GM23338 (cell line): ENCODE measurements around the gene MUL1. TPM values are rescaled to one million over a fixed set of nuclear protein-coding genes. Genes with fewer than 3 reads are reported as not detected.

Source experiments
- ATAC-seq: fragments of 200-7000 bp; cut with Tn5 transposase; 3 replicates; pipeline ENCODE4 v1.9.1; 2020
- DNase-seq: peaks from one replicate; pipeline ENCODE4 v3.0.0-alpha.2; 2015; ENCODE audit warnings: low spot score
- H2AFZ ChIP-seq: fragments of 200-600 bp; sonication (generic); 2 replicates; pipeline ENCODE4 v1.8.0; 2016; ENCODE audit warnings: antibody characterized with exemption, mild to moderate bottlenecking, moderate library complexity
- H3F3A ChIP-seq: fragments of 200-600 bp; sonication (generic); replicated peaks from 2 replicates; pipeline ENCODE4 v1.8.0; 2017; ENCODE audit warnings: antibody characterized with exemption, mixed run types, low read depth
- H3K27ac ChIP-seq: fragments of 200-600 bp; sonication (generic); 2 replicates; pipeline ENCODE4 v1.6.1; 2016; ENCODE audit warnings: low read depth
- H3K27me3 ChIP-seq: fragments of 200-600 bp; sonication (generic); 2 replicates; pipeline ENCODE4 v1.8.0; 2016; ENCODE audit warnings: mild to moderate bottlenecking, mixed run types, moderate library complexity; ENCODE audit not compliant: insufficient read depth
- H3K36me3 ChIP-seq: fragments of 200-600 bp; sonication (generic); 2 replicates; pipeline ENCODE4 v1.8.0; 2016; ENCODE audit warnings: mild to moderate bottlenecking; ENCODE audit not compliant: insufficient read depth
- H3K4me1 ChIP-seq: fragments of 200-600 bp; sonication (generic); 2 replicates; pipeline ENCODE4 v1.8.0; 2016; ENCODE audit warnings: mild to moderate bottlenecking, moderate library complexity; ENCODE audit not compliant: insufficient read depth
- H3K4me2 ChIP-seq: fragments of 200-600 bp; sonication (generic); 2 replicates; pipeline ENCODE4 v1.7.1; 2017; ENCODE audit warnings: mixed run types
- H3K4me3 ChIP-seq: fragments of 200-600 bp; sonication (generic); 2 replicates; pipeline ENCODE4 v1.6.1; 2016; ENCODE audit warnings: mixed run types
- H3K79me2 ChIP-seq: fragments of 200-600 bp; sonication (generic); replicated peaks from 2 replicates; pipeline ENCODE4 v1.8.0; 2017; ENCODE audit warnings: mild to moderate bottlenecking; ENCODE audit not compliant: insufficient read depth
- H3K9me2 ChIP-seq: fragments of 200-600 bp; sonication (generic); 2 replicates; pipeline ENCODE4 v1.8.0; 2017; ENCODE audit not compliant: insufficient read depth
- H4K20me1 ChIP-seq: fragments of 200-600 bp; sonication (generic); replicated peaks from 2 replicates; pipeline ENCODE4 v1.8.0; 2017; ENCODE audit warnings: mild to moderate bottlenecking; ENCODE audit not compliant: insufficient read depth
- H3K27ac Mint-ChIP-seq: 2 replicates; pipeline ENCODE4 v1.8.0; 2020; ENCODE audit warnings: inconsistent platforms, mild to moderate bottlenecking, moderate library complexity, mixed read lengths
- H3K27me3 Mint-ChIP-seq: 3 replicates; pipeline ENCODE4 v1.8.0; 2022; ENCODE audit warnings: low read depth, mild to moderate bottlenecking, moderate library complexity, mixed read lengths, inconsistent platforms; ENCODE audit not compliant: insufficient read depth, poor library complexity
- H3K36me3 Mint-ChIP-seq: 3 replicates; pipeline ENCODE4 v1.8.0; 2021; ENCODE audit warnings: low read depth, mild to moderate bottlenecking, inconsistent platforms, moderate library complexity, mixed read lengths
- H3K4me1 Mint-ChIP-seq: 3 replicates; pipeline ENCODE4 v1.8.0; 2020; ENCODE audit warnings: mild to moderate bottlenecking, inconsistent platforms, mixed read lengths
- H3K4me3 Mint-ChIP-seq: 3 replicates; pipeline ENCODE4 v1.8.0; 2021; ENCODE audit warnings: moderate library complexity, mild to moderate bottlenecking, inconsistent platforms, mixed read lengths
- H3K9me3 Mint-ChIP-seq: 3 replicates; pipeline ENCODE4 v1.8.0; 2020; ENCODE audit warnings: moderate library complexity, mild to moderate bottlenecking, inconsistent platforms, mixed read lengths
- NANOG ChIP-seq: IDR thresholded peaks from 2 replicates; pipeline ENCODE4 v1.6.1; 2016; ENCODE audit warnings: antibody characterized with exemption, borderline replicate concordance
- ZNF114 ChIP-seq: fragments of 250-450 bp; sonication (Bioruptor Pico); IDR thresholded peaks from 2 replicates; pipeline ENCODE4 v1.5.0; 2020; ENCODE audit warnings: mild to moderate bottlenecking, moderate library complexity
- polyA plus RNA-seq: library from polyadenylated mRNA; unstranded; fragments of >200 nt; fragmentation: Nextera tagmentation; extraction: Ambion mirVana; gene quantifications from 2 replicates; pipeline ENCODE4 v1.2.1, GENCODE V29; 2016
- total RNA-seq: library from RNA; depleted of rRNA; stranded (reverse); fragments of >200 nt; shearing (Covaris generic); gene quantifications from 2 replicates; pipeline ENCODE4 v1.2.3, GENCODE V29; 2014
- TF ChIP-seq, protein P1 (sequence below): fragments of 250-450 bp; sonication (Bioruptor Pico); IDR thresholded peaks from 2 replicates; pipeline ENCODE4 v1.5.0; 2020; ENCODE audit warnings: mild to moderate bottlenecking, moderate library complexity
- TF ChIP-seq, protein P2 (sequence below): IDR thresholded peaks from one replicate; pipeline ENCODE4 v1.6.1; 2018; ENCODE audit warnings: antibody characterized with exemption; ENCODE audit not compliant: unreplicated experiment

MUL1 gene
- total and polyA plus RNA-seq, 2 experiments from 2014 or later = 8.9 to 26.2 TPM

DNA sequence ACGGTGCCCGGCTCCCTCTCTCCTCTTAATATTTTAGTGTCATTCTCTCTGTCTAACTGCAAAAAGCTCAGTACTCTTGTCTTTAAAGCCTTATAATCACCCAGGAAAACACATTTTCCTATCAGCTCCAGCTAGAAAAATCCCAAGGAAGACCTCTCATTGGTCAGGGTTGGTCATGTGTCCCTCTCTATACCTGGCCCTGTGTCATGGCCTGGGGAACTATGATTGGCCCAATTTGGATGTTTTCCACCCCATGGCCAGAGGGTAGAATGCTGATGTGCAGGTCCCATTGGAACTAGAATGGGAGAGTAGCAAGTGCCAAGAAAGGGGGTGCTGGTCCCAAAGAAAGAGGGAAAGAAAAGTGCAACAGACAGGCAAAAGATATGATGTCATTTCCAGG lies 49.2 kb downstream of the MUL1 start (continued):
- TF ChIP-seq, protein P1, sequence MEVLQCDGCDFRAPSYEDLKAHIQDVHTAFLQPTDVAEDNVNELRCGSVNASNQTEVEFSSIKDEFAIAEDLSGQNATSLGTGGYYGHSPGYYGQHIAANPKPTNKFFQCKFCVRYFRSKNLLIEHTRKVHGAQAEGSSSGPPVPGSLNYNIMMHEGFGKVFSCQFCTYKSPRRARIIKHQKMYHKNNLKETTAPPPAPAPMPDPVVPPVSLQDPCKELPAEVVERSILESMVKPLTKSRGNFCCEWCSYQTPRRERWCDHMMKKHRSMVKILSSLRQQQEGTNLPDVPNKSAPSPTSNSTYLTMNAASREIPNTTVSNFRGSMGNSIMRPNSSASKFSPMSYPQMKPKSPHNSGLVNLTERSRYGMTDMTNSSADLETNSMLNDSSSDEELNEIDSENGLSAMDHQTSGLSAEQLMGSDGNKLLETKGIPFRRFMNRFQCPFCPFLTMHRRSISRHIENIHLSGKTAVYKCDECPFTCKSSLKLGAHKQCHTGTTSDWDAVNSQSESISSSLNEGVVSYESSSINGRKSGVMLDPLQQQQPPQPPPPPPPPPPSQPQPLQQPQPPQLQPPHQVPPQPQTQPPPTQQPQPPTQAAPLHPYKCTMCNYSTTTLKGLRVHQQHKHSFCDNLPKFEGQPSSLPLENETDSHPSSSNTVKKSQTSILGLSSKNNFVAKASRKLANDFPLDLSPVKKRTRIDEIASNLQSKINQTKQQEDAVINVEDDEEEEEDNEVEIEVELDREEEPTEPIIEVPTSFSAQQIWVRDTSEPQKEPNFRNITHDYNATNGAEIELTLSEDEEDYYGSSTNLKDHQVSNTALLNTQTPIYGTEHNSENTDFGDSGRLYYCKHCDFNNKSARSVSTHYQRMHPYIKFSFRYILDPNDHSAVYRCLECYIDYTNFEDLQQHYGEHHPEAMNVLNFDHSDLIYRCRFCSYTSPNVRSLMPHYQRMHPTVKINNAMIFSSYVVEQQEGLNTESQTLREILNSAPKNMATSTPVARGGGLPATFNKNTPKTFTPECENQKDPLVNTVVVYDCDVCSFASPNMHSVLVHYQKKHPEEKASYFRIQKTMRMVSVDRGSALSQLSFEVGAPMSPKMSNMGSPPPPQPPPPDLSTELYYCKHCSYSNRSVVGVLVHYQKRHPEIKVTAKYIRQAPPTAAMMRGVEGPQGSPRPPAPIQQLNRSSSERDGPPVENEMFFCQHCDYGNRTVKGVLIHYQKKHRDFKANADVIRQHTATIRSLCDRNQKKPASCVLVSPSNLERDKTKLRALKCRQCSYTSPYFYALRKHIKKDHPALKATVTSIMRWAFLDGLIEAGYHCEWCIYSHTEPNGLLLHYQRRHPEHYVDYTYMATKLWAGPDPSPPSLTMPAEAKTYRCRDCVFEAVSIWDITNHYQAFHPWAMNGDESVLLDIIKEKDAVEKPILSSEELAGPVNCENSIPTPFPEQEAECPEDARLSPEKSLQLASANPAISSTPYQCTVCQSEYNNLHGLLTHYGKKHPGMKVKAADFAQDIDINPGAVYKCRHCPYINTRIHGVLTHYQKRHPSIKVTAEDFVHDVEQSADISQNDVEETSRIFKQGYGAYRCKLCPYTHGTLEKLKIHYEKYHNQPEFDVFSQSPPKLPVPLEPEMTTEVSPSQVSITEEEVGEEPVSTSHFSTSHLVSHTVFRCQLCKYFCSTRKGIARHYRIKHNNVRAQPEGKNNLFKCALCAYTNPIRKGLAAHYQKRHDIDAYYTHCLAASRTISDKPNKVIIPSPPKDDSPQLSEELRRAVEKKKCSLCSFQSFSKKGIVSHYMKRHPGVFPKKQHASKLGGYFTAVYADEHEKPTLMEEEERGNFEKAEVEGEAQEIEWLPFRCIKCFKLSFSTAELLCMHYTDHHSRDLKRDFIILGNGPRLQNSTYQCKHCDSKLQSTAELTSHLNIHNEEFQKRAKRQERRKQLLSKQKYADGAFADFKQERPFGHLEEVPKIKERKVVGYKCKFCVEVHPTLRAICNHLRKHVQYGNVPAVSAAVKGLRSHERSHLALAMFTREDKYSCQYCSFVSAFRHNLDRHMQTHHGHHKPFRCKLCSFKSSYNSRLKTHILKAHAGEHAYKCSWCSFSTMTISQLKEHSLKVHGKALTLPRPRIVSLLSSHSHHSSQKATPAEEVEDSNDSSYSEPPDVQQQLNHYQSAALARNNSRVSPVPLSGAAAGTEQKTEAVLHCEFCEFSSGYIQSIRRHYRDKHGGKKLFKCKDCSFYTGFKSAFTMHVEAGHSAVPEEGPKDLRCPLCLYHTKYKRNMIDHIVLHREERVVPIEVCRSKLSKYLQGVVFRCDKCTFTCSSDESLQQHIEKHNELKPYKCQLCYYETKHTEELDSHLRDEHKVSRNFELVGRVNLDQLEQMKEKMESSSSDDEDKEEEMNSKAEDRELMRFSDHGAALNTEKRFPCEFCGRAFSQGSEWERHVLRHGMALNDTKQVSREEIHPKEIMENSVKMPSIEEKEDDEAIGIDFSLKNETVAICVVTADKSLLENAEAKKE (CRISPR knock-in tag) = no peak
- TF ChIP-seq NANOG = no peak

DNA sequence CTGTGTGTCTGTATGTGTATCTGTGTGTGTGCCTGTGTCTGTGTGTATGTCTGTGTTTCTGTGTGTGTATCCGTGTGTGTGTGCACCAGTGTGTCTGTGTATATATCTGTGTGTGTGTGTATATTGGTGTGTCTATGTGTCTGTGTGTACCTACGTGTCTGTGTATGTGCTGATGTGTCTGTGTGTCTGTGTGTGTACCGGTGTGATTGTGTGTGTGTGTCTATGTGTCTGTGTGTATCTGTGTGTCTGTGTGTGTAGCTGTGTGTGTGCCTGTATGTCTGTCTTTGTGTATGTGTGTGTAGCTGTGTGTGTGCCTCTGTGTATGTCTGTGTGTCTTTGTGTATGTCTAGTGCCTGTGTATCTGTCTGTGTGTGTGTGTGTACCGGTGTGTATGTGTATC lies 53.9 kb downstream of the MUL1 start:
- H3K27ac Mint-ChIP-seq = no peak overlapping the region
- H3K9me2 ChIP-seq = no peaks in the 10 kb centered on the region
- H3K79me2 ChIP-seq = no peaks in the 10 kb centered on the region
- ATAC-seq (no peak), DNase-seq (no peak)
- H3K27me3 ChIP-seq = no peaks in the 10 kb centered on the region
- H3K36me3 Mint-ChIP-seq = no peaks in the 10 kb centered on the region
- peaks cover 5% of the 10 kb centered on the region; the same call in 2 of the 3 replicates for H3K4me1 Mint-ChIP-seq
- H3K4me1 ChIP-seq = peaks cover 4% of the 10 kb centered on the region; the same call in 1 of the 2 replicates
- H3K27me3 Mint-ChIP-seq = peaks cover 4% of the 10 kb centered on the region
- H3K36me3 ChIP-seq = no peaks in the 10 kb centered on the region
- no peak overlapping the region for H3K27ac ChIP-seq
- no peak overlapping the region for H2AFZ ChIP-seq
- no peak overlapping the region for H3K4me3 ChIP-seq
- no peaks in the 10 kb centered on the region for H3K9me3 Mint-ChIP-seq
- H3F3A ChIP-seq = no peaks in the 10 kb centered on the region
- H4K20me1 ChIP-seq = no peaks in the 10 kb centered on the region
- no peak overlapping the region for H3K4me2 ChIP-seq
- H3K4me3 Mint-ChIP-seq = no peak overlapping the region
- no peak for TF ChIP-seq ZNF114 (CRISPR knock-in tag)
- TF ChIP-seq, protein P2, sequence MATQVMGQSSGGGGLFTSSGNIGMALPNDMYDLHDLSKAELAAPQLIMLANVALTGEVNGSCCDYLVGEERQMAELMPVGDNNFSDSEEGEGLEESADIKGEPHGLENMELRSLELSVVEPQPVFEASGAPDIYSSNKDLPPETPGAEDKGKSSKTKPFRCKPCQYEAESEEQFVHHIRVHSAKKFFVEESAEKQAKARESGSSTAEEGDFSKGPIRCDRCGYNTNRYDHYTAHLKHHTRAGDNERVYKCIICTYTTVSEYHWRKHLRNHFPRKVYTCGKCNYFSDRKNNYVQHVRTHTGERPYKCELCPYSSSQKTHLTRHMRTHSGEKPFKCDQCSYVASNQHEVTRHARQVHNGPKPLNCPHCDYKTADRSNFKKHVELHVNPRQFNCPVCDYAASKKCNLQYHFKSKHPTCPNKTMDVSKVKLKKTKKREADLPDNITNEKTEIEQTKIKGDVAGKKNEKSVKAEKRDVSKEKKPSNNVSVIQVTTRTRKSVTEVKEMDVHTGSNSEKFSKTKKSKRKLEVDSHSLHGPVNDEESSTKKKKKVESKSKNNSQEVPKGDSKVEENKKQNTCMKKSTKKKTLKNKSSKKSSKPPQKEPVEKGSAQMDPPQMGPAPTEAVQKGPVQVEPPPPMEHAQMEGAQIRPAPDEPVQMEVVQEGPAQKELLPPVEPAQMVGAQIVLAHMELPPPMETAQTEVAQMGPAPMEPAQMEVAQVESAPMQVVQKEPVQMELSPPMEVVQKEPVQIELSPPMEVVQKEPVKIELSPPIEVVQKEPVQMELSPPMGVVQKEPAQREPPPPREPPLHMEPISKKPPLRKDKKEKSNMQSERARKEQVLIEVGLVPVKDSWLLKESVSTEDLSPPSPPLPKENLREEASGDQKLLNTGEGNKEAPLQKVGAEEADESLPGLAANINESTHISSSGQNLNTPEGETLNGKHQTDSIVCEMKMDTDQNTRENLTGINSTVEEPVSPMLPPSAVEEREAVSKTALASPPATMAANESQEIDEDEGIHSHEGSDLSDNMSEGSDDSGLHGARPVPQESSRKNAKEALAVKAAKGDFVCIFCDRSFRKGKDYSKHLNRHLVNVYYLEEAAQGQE = no peak
- TF ChIP-seq, protein P1 (CRISPR knock-in tag) = no peak
